ENCODE measurements around the gene KREMEN1. TPM values are rescaled to one million over a fixed set of nuclear protein-coding genes. Genes with fewer than 3 reads are reported as not detected.
A peak's percentile ranks its signal among the peaks of the same experiment; 100 is the strongest.

Gene KREMEN1
- total and polyA plus RNA-seq, 7 donors: 7.7 to 68.2 (median 17.5) TPM

GRCh38 chr22:29141078-29141688 lies 68.3 kb downstream of the KREMEN1 start:
- no peak for ATAC-seq
- DNase-seq: no peak
- Histone ChIP-seq H3K4me1 (peaks cover 42% of the 10 kb centered on the region), H3K4me3 (no peak overlapping the region), H3K36me3 (ENCODE audit: insufficient read depth in 1 of 2, low read depth in 1 of 2) (peaks cover 0 to 30% of the 10 kb centered on the region in 2 donors), H3K27ac (no peak overlapping the region), H3K27me3 (ENCODE audit: insufficient read depth in 3 of 3, low read length in 2 of 3) (no peaks in the 10 kb centered on the region), H3K9me3 (no peaks in the 10 kb centered on the region)
- WGBS, 3 donors: 75 to 79% (median 77%) methylated on average over 10 of the region's 10 CpGs
- TF ChIP-seq CTCF (IDR thresholded peaks at IDR 0.05): no peak
- intact Hi-C loops (cut with DNase I): loop anchor here in 1 of 2 donors (5.0 kb wide), 1 partner anchor 69 kb away; the partner anchor contains the start of gene KREMEN1

GRCh38 chr22:29142116-29142515 lies 69.3 kb downstream of the KREMEN1 start:
- Histone ChIP-seq H3K36me3 (ENCODE audit: insufficient read depth in 1 of 2, low read depth in 1 of 2) (peaks cover 0 to 30% of the 10 kb centered on the region in 2 donors), H3K4me1 (peaks cover 49% of the 10 kb centered on the region), H3K27me3 (ENCODE audit: insufficient read depth in 3 of 3, low read length in 2 of 3) (no peaks in the 10 kb centered on the region), H3K27ac (no peak overlapping the region), H3K9me3 (no peaks in the 10 kb centered on the region), H3K4me3 (no peak overlapping the region)
- ATAC-seq: no peak
- intact Hi-C loops (cut with DNase I): loop anchor here in 1 of 2 donors (5.0 kb wide), 1 partner anchor 70 kb away; the partner anchor contains the start of gene KREMEN1
- no peak for TF ChIP-seq CTCF (IDR thresholded peaks at IDR 0.05)
- no peak for DNase-seq
- 72 to 77% (median 76%) methylated on average over 5 of the region's 5 CpGs for WGBS, 3 donors

GRCh38 chr22:29143941-29144785 lies 71.3 kb downstream of the KREMEN1 start:
- DNase-seq: peak; percentile 51 to 75
- intact Hi-C loops (cut with DNase I): loop anchor here in 1 of 2 donors (5.0 kb wide), 1 partner anchor 72 kb away; the partner anchor contains the start of gene KREMEN1
- 27 to 43% (median 37%) methylated on average over 16 of the region's 16 CpGs for WGBS, 3 donors
- no peak for TF ChIP-seq CTCF (IDR thresholded peaks at IDR 0.05)
- no peaks in the 10 kb centered on the region for H3K27me3 ChIP-seq (ENCODE audit: insufficient read depth in 3 of 3, low read length in 2 of 3)
- peak overlapping the region; percentile 90 for H3K27ac ChIP-seq
- ATAC-seq: peak; percentile 62 to 69 (median 66)
- H3K9me3 ChIP-seq: no peaks in the 10 kb centered on the region
- H3K4me3 ChIP-seq: peak overlapping the region; percentile 29
- H3K4me1 ChIP-seq: peaks cover 59% of the 10 kb centered on the region
- H3K36me3 ChIP-seq (ENCODE audit: insufficient read depth in 1 of 2, low read depth in 1 of 2): peaks cover 0 to 19% of the 10 kb centered on the region in 2 donors

GRCh38 chr22:29144786-29145160 lies 71.9 kb downstream of the KREMEN1 start:
- peaks cover 0 to 13% of the 10 kb centered on the region in 2 donors for H3K36me3 ChIP-seq (ENCODE audit: insufficient read depth in 1 of 2, low read depth in 1 of 2)

More at GRCh38 chr22:29144786-29145160, 71.9 kb downstream of the KREMEN1 start:
- peak; percentile 70 to 87 (median 82) for ATAC-seq
- H3K27ac ChIP-seq: peak overlapping the region; percentile 90
- H3K9me3 ChIP-seq: no peaks in the 10 kb centered on the region
- no peak for TF ChIP-seq CTCF (IDR thresholded peaks at IDR 0.05)
- intact Hi-C loops (cut with DNase I): loop anchor here in 1 of 2 donors (5.0 kb wide), 1 partner anchor 72 kb away; the partner anchor contains the start of gene KREMEN1
- peaks cover 63% of the 10 kb centered on the region for H3K4me1 ChIP-seq
- H3K27me3 ChIP-seq (ENCODE audit: insufficient read depth in 3 of 3, low read length in 2 of 3): no peaks in the 10 kb centered on the region
- DNase-seq: peak in 1 of 2 donors; percentile 88
- 24 to 42% (median 24%) methylated on average over 14 of the region's 14 CpGs for WGBS, 3 donors
- peak overlapping the region; percentile 29 for H3K4me3 ChIP-seq
